ENCODE results near the gene PIK3R6.
"Not testable (repeated sequence)": the region's sequence is repeated elsewhere in the genome, so short reads cannot be mapped to it uniquely, and the experiment has no call there.

Gene PIK3R6

DNA sequence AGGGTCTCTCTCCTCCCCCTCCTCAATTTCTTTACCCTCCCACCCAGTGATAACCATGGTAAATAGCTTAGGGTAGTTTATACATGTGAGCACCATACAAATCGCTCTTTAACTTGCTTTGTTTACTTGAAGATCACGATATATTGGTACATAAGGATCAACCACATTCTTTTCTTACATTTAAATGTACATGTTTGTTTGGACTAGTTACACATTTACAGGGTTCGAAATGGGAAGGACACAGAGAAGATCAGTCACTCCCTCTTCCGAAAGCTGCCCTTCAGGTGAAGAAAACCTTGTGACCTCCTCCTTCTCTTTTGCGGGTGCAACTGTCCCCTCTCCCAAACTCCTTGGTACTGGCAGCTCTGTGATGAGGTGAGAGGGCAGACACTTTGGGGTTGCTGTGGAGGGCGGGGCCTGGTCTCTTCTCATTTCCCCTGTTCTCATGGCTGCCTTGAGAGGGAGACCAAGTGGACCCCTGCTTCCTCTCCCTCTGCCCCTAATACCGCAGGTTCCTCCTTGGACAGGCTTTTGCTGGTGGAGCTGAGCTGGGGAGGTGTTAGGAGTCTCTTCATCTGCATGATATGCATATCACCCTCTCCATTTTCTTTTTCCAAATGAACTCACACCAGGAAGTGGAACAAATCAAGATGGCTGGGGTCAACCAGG lies 4.7 kb upstream of the PIK3R6 start:
- no peak for DNase-seq

DNA sequence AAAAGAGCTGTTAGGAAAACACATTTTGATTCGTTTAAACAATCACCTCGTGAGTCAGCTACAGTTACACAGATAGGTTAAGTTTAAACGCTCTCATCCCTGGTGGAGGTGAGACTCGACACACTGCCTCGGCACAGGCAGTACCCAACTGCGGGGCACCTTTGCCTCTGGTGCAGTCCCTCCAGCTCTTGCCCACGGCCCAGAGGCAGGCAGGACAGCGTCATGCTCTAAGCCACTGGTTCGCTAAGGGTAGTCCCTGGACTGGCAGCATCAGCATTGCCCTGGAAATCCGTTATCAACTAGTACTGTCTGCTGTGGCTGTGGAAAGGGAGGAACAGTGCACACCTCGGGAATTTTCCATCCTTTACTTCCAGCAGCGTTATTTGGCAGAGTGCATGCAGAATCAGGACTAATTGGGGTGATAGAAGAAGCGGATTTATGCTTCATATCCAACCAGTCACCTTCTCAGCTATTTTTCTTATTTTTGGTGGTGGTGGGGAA lies 3.7 kb upstream of the PIK3R6 start:
- no peak for DNase-seq

DNA sequence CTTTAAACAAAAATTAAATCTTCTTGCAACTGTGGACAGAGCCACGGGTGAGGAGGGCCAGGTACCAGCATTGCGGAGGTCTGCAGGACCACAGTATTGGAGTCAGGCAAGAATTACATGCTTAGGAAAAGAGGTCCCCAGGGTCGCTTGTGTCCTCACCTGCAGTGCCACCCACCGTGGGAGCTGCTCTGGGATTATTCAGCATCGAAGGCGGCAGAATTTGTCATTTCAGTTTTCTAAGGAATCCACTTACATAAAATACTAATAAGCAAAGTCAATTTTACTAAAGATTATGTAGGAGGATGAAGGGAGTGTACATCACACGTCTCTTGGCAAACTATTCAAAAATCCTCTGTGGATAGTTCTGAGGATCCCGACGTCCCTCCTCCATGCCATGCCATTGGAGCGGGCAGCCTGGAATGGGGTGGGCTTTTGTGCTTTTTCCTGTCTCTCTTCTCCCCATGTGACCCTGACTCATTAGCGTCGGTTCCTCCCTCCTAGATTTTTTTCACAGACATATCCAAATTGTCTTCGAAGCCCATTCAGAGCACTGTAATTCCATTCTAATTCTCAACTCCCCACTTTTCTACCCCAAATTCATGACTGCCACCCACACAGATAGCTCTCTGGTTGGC lies 3.0 kb upstream of the PIK3R6 start:
- no peak for DNase-seq

DNA sequence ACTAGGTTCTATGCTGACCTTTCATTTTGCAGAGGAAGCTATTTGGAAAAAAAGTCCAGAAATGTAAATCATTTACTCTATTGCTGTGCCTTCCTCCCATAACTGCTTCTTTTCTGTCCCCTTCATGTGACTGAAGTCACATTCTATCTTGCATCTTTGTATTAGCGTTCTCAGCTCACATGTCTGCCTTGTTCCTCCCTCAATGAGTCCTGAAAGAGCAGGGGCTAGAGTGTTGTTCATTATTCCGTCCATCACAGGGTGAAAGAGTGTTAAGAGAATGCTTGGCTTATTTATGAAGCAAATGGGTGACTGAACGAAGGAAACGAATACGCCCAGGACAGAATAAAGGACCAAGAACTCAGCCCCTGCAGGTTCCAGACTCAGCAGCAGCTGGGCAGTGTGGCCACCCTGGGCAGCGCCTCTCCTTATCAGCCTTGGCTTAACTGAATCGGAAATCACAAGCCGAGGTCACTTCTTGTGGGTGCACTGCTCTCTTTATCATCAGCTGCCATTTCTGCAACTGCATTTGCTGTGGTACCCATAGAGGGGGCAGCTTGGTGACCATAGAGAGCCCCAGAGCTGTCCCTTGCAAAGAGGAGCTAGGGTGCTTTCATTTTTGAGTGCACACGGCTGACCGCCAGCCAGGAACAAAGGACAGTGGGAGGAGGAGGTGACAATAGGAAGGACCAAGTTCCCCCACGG lies 1.8 kb upstream of the PIK3R6 start:
- no peak for DNase-seq

DNA sequence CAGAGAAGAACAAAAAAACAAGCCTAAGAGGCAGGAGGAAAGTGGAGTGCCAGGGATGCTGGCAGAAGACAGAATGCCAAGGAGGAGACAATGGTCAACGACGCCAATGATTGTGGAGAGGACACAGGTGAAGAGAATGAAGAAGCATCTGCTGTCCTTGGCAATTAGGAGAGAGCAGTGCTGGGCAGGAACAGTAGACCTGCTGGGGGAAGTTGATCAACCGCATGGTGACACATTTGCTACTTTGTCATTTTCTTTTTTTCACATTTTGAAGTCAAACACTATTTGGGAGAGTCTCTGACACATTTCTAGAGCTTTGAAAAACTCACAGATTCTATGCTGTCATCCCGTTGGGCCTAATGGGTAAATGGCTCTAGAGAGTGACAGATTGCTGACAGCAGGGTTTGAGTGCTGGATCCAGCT lies 1.1 kb upstream of the PIK3R6 start:
- DNase-seq: no peak

DNA sequence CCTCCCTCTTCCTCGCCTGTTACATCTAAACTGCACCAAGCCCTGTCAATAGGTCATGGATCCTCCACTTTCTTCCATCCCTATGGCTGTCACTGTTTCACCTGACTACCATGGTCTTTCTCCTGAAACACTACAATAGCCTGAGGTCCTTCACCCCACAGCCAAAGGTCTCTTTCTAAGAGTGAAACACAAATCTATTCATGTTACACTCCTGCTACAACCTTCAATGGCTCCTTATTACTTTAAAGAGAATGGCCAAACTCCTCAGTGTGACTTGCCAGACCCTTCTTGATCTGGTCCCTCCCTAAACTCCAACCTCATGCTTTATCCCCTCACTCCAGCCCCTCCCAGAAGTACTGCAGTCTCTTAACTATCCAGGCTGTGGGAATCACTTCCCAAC lies 618 bp upstream of the PIK3R6 start:
- DNase-seq: no peak

DNA sequence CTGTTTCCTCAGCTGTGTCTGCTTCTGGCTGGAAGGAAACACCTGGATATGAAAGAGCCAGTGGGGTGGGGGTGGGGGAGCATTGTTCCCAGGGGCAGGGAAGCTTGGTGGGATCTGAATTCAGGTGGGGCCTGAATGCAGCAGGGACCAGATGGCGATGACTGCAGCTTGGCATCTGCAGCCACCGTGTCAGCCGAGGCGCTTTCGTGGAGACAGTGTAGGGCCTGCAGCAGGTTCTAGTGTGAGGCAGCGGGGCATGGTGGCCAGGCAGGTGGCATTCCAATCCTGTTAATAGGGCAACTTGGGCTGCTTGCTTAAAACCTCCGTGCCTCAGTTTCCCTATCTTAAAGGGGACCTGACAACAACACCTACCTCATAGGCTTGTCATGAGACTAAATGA lies 1.7 kb downstream of the PIK3R6 start:
- DNase-seq: no peak

DNA sequence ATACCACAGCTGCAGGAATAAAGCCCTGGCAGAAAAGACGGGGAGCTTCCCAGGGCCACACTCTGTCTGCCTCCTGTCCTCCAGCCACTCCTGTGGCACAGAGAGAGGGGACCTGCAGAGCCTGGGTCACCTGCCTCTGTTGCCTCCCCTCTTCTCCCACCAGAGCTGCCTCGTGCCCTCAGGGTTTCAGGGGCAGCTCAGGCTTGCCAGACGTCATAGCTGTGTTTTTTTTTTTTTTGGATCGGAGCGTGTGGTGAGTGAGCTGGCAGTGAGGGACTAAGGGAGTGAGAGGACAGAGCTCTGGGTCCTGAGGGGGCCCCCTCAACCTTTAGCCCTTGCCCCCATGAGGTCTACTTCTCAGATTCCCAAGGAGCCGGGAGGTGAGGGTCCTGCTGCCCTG lies 2.1 kb downstream of the PIK3R6 start:
- DNase-seq: no peak

DNA sequence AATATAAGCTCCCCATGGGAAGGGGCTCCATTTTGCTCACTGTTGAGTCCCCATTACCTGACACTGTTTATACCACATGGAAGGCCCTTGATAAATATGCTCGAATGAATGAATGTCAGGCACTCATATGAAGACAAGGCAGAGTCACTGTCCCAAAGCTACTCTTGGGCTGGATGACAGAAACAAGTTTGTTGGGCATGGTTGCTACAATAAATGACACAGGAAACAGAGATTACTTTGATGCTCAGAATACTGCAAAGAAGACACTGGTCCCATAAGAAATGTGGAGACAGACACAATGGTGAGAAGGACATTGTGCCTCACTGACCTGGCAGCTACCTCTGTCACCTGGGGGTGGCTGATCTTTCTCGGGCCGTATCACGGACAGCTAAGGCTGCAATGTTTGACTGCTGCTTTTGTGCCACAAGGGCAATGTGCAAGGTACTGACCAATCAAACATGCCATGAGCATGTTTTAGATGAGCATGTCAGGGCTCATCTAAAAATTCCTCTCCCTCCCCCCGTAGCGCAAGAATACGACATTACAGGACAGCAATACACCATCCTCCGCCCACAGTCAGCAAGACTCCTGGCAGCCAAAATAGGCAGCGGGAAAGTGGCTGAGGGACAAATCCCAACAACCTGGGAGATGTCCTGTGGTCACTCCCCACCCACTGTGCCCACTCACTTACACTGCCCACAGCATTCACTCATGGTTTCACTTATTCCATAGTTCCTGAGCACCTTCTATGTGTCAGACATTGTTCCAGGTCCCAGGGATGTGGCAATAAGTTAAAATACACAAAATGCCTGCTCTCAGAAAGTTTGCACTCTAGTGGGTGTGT lies 5.0 kb downstream of the PIK3R6 start:
- DNase-seq: no peak

DNA sequence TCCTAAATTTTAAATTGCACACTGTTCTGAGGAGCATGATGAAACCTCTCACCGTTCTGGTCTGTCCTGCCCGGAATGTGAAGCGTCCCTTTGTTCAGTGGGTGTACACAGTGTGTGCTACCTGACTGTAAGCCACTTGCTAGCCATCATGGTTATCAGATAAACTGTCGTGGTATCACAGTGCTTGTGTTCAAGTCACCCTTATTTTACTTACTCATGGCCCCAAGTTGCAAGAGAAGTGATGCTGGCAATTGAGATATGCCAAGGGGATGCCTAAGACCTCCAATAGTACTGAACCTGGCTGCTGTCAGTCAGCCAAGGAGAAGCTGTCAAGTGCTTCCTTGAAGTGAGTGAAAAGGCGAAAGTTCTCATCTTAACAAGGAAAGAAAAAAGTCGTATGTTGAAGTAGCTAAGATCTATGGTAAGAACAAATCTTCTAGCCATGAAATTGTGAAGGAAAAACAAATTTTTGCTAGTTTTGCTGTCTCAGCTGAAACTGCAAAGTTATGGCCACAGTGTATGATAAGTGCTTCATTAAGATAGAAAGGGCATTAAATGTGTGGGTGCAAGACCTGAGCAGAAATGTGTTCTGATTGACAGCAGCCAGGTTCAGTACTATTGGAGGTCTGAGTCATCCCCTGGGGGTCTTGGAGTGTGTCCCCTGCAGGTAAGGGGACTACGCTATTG lies 5.8 kb downstream of the PIK3R6 start:
- DNase-seq: no peak

DNA sequence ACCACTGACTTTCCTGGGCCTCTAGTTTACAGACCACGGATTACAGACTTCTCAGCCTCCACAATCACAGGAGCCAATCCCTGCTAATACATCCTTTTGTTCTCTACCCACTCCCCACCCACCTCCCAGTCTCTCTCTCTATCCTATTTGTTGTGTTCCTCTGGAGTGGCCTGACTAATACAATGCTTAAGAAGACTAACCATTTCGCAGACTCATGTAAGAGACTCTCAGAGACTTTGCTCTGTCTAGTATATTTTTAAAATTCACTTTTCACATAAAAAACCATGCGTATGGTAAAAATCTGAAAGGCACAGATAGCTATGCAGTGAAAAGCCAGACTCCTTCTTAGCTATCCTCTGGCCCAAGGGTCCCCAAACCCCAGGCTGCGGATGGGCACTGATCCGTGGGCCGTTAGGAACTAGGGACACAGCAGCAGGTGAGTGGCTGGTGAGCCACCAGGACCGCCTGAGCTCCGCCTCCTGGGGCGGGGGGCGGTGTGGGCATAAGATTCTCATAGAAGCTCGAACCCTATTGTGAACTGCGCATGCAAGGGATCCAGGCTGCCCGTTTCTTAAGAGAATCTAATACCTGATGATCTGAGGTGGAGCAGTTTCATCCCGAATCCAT lies 7.6 kb downstream of the PIK3R6 start:
- DNase-seq: no peak

DNA sequence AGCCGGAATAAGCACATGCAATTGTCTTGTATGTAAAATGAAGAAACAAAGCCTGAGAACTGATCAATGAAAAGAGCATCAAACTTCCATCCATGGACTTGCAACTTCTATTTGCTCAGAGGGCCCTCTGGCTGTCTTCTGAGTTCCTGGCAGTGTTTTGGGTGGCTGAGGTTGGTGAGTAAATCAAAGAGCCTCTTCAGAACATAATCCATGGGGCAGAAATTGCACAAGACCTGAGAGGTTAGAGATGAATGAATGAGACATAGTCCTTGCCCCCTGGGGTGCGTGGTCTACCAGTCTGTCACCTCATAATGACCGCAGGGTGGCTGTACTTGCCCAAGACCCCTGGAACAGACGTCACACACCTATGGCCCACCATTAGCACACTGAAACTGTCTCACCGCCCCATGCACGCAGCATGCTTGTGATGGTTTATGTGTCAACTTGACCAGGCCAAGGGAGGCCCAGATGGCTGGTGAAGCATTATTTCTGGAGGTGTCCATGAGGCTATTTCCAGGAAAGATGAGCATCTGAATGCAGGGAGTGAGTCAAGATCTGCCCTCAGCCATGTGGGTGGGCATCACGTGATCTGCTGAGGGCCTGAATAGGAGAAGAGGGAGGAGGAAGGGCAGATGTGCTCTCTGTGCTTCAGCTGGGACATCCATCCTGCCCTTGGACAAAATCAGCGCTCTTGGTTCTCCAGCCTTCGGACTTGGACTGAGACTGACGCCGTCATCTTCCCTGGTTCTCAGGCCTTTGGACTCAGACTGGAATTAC lies 8.3 kb downstream of the PIK3R6 start:
- peak; percentile 93 for DNase-seq

DNA sequence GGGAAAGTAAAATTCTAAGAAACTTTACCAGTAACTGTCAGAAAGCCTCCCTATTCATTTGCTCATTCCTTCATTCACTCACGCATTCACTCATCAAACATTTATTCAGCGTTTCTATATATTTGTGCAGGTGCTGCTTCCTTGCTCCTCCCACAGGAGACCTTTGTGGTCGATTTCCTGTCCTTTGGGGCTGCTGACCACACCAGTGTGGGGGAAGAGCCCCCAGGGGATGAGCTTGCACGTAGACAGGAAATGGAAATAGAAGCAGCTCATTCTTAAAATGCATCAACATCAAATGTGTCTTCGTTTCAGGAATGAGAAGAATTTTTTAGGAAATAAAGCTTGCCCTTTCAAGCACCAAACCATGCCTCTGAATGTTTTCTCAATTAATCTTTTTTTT lies 9.6 kb downstream of the PIK3R6 start:
- peak; percentile 97 for DNase-seq

DNA sequence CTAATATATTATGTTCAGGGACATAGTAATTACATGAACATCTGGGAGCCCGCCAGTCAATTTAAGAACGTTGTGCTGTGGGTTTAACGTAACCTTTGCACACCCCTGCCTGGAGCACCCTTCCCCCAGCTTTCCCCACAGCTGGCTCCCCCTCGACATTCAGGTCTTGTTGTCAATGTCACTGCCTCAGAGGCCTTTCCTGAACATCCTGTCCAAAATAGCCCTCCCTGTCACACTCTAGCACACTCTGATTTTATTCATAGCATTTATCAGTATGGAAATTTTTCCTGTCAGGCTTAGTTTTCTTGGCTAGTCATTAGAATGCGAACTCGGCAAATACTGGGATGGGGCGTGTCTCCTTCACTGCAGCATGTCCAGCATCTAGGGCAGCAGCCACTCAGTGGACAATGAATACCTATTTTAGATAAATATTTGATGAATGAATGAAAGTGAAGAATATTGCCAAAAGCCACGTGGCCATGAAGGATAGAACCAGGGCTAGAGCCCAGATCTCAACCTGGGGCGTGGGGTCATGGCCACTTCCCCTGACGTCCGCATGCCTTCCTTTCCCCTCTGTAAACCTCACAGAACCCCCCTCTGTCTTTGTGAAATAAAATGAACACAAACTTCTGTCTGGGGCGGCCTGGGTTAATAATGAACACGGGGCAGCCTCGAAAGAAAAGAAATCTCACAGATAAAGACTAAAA lies 10.5 kb downstream of the PIK3R6 start:
- no peak for DNase-seq

DNA sequence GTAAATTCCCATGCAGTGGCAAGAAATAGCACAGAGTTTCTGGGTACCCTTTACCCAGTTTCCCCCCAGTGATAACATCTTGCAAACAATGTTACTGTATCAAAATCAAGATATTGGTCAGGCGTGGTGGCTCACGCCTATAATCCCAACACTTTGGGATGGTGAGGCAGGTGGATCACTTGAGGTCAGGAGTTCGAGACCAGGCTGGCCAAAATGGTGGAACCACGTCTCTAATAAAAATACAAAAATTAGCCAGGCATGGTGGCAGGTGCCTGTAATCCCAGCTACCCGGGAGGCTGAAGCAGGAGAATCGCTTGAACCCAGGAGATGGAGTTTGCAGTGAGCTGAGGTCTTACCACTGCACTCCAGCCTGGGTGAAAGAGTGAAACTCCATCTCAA lies 11.3 kb downstream of the PIK3R6 start:
- DNase-seq: not testable (repeated sequence)

DNA sequence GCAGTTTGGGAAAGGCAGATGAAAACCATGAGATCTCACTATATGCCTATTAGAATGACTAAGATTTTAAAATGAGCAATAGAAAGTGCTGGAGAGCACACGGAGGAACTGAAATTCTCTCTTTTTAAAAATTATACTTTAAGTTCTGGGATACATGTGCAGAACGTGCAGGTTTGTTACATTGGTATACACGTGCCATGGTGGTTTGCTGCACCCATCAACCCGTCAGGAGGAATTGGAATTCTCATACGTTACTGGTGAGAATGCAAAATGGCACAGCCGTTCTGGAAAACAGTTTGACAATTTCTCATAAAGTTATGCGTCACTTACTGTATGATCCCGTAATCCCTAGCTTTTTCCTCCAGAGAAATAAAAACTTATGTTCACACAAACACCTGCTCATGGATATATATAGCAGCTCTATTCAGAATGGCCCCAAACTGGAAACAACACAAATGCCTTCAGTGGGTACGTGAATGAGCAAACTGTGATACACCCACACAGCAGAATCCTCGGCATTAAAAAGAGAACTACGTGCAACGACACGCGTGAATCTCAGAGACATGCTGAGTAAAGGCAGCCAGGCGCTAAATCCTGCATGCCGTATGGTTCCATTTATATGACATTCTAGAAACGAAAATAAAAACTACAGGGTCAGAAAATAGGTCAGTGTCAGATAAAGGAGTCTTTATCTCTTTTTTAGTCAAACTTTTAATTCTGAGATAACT lies 11.8 kb downstream of the PIK3R6 start:
- peak; percentile 14 for DNase-seq

DNA sequence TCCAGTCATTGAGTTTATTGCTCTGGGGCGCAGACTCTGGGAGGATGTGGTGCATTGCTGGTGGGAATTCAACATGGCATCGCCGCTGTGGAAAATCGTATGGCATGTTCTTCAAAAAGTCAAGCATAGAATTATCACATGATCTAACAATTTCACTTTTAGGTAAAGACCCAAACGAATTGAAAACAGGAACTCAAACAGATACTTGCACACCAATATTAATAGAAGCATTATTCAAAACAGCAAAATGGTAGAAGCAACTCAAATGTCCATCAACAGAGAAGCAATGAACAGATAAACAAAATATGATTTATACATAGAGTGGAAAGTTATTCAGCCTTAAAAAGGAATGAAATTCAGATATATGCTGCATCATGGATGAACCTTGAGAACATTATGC lies 15.9 kb downstream of the PIK3R6 start:
- no peak for DNase-seq

DNA sequence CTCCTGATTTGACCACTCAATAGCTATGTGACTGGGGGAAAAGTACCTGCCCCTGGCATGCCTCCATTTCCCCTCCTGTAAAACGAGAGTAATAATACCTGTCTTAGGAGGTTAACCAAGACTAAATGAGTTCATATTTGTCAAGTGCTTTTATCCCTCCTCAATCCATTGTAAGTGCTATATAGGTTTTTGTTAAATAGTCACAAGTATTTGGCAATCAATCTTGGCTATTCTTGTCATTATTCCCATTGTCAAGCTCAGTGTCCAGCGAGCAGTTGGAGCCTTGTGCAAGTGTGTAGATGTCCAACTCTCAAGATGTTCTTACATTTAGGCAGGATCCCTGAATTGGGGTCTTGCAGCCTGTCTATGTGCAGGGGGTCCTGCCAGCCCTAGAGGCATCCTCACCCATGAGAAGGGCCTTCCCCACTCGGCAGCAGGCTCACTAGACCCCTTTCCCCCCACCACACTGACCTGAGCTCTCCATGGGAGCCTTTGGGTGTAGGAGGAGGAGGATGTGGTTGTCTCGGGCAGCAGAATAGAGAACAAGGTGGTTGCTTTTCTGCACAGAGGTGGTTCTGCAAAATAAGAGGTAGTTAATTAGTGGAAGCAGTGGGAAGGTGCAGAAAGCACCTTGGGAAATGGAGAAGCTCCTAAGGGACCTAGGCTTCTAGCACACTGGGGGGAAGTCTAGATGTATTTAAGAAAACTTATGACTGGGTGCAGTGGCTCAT lies 18.0 kb downstream of the PIK3R6 start:
- no peak for DNase-seq

DNA sequence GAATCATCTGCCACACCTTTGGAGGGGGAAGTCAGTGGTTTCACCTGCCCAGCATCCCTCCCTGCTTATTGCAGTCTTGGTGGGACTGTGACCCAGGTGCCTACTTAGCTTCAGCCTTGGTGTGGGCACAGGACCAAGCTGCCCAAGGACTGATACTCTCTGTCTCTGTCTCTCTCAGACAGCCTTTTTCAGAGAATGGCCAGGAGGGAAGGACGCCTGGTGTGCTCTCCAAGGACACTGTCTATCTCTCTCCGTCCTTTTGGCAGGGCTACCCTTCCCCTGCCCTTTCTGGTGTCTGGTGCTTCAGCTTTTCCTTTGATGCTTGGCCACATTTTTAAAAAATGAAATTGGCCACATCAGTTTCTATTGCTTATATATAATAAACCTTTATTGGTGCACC lies 19.6 kb downstream of the PIK3R6 start:
- no peak for DNase-seq
